HG03066 (cell line): Measurements from ENCODE around the gene PLEKHD1.
"Not testable (repeated sequence)": the region's sequence is repeated elsewhere in the genome, so short reads cannot be mapped to it uniquely, and the experiment has no call there.

Source experiments
- ATAC-seq: cut with Tn5 transposase; IDR thresholded peaks from one replicate; pipeline ENCODE4 v1.9.1; 2021; ENCODE audit warnings: low read depth; ENCODE audit not compliant: unreplicated experiment

Gene PLEKHD1

GRCh38 chr14:69484444-69485314, at the start of gene PLEKHD1:
PLEKHD1 (plus strand) TSS chr14:69484728; CDS start chr14:69484966, 238 bp downstream.
- no peak for ATAC-seq

- ATAC-seq: no peak
Observed at GRCh38 chr14:69439521-69440270, 44.8 kb upstream of the PLEKHD1 start.

- no peak for ATAC-seq
Observed at GRCh38 chr14:69441948-69442347, 42.6 kb upstream of the PLEKHD1 start.

- no peak for ATAC-seq
Observed at GRCh38 chr14:69443296-69443805, 41.2 kb upstream of the PLEKHD1 start.

GRCh38 chr14:69449216-69449615, 35.3 kb upstream of the PLEKHD1 start:
- no peak for ATAC-seq

GRCh38 chr14:69451941-69452340, 32.6 kb upstream of the PLEKHD1 start:
- no peak for ATAC-seq

- ATAC-seq: no peak
Observed at GRCh38 chr14:69458350-69458749, 26.2 kb upstream of the PLEKHD1 start.

GRCh38 chr14:69459122-69459521, 25.4 kb upstream of the PLEKHD1 start:
- no peak for ATAC-seq

GRCh38 chr14:69460093-69460701, 24.3 kb upstream of the PLEKHD1 start:
- ATAC-seq: no peak

GRCh38 chr14:69464379-69464778, 20.1 kb upstream of the PLEKHD1 start:
- ATAC-seq: no peak

GRCh38 chr14:69464829-69465228, 19.7 kb upstream of the PLEKHD1 start:
- no peak for ATAC-seq

GRCh38 chr14:69468949-69469348, 15.6 kb upstream of the PLEKHD1 start:
- ATAC-seq: no peak

- no peak for ATAC-seq
Observed at GRCh38 chr14:69471436-69471835, 13.1 kb upstream of the PLEKHD1 start.

GRCh38 chr14:69471916-69472315, 12.6 kb upstream of the PLEKHD1 start:
- ATAC-seq: no peak

- ATAC-seq: no peak
Observed at GRCh38 chr14:69473260-69473659, 11.3 kb upstream of the PLEKHD1 start.

GRCh38 chr14:69473946-69474345, 10.6 kb upstream of the PLEKHD1 start:
- no peak for ATAC-seq

GRCh38 chr14:69475194-69475818, 9.2 kb upstream of the PLEKHD1 start:
- no peak for ATAC-seq

- not testable (repeated sequence) for ATAC-seq
Observed at GRCh38 chr14:69476824-69477450, 7.6 kb upstream of the PLEKHD1 start.

GRCh38 chr14:69478055-69478454, 6.5 kb upstream of the PLEKHD1 start:
- ATAC-seq: not testable (repeated sequence)

- ATAC-seq: no peak
Observed at GRCh38 chr14:69479696-69480095, 4.8 kb upstream of the PLEKHD1 start.
